Measurements from ENCODE around the gene OR6J1. TPM values are rescaled to one million over a fixed set of nuclear protein-coding genes. Genes with fewer than 3 reads are reported as not detected.
"Not testable (repeated sequence)": the region's sequence is repeated elsewhere in the genome, so short reads cannot be mapped to it uniquely, and the experiment has no call there.

The OR6J1 gene
- total RNA-seq, 4 donors from 2014 or later: not detected

GRCh38 chr14:22622255-22622654 is 21.9 kb downstream of the OR6J1 start:
- Histone ChIP-seq H3K27ac (no peak overlapping the region), H3K4me1 (no peaks in the 10 kb centered on the region), H3K4me3 (replicated peaks in 1 of 3) (no peak overlapping the region), H3K9me3 (no peaks in the 10 kb centered on the region), H3K36me3 (no peaks in the 10 kb centered on the region), H3K27me3 (no peaks in the 10 kb centered on the region)
- intact Hi-C loops (cut with DNase I): no loop called here
- WGBS, 2 donors: 87 to 91% methylated on average over 2 of the region's 2 CpGs
- TF ChIP-seq POLR2A (IDR thresholded peaks at IDR 0.05): no peak
- TF ChIP-seq CTCF (IDR thresholded peaks at IDR 0.05): no peak
- no peak for DNase-seq

- peaks cover 13 to 20% of the 10 kb centered on the region in 2 donors for H3K4me1 ChIP-seq
- 96 to 100% methylated on average over 2 of the region's 2 CpGs for WGBS, 2 donors
- H3K4me3 ChIP-seq (replicated peaks in 1 of 3); H3K9me3 ChIP-seq; DNase-seq; intact Hi-C loops (cut with DNase I); H3K27me3 ChIP-seq; H3K27ac ChIP-seq: not testable (repeated sequence)
- H3K36me3 ChIP-seq: peaks cover 7 to 10% of the 10 kb centered on the region in 2 donors
Measured at GRCh38 chr14:22615765-22616164, 28.4 kb downstream of the OR6J1 start.

- peak in 1 of 2 donors; percentile 68 for TF ChIP-seq POLR2A (IDR thresholded peaks at IDR 0.05)
- peak in 1 of 6 experiments; percentile 43 for TF ChIP-seq CTCF (IDR thresholded peaks at IDR 0.05)
- intact Hi-C loops (cut with DNase I): no loop called here
- Histone ChIP-seq H3K4me3 (replicated peaks in 1 of 3) (no peak overlapping the region), H3K36me3 (peaks cover 22 to 25% of the 10 kb centered on the region in 2 donors), H3K9me3 (no peaks in the 10 kb centered on the region), H3K4me1 (peaks cover 13 to 20% of the 10 kb centered on the region in 2 donors), H3K27me3 (no peaks in the 10 kb centered on the region), H3K27ac (peak overlapping the region; percentile 88 to 99 (median 92))
- 12 to 15% methylated on average over 6 of the region's 6 CpGs for WGBS, 2 donors
- DNase-seq: peak; percentile 84 to 89
Measured at GRCh38 chr14:22614240-22614799, 29.8 kb downstream of the OR6J1 start.

- 24 to 31% methylated on average over 3 of the region's 3 CpGs for WGBS, 2 donors
- TF ChIP-seq POLR2A (IDR thresholded peaks at IDR 0.05) (no peak), CTCF (IDR thresholded peaks at IDR 0.05) (no peak)
- H3K4me1 ChIP-seq: peaks cover 13 to 20% of the 10 kb centered on the region in 2 donors
- no peak overlapping the region for H3K4me3 ChIP-seq (replicated peaks in 1 of 3)
- H3K27me3 ChIP-seq: no peaks in the 10 kb centered on the region
- peaks cover 27% of the 10 kb centered on the region in 2 donors for H3K36me3 ChIP-seq
- intact Hi-C loops (cut with DNase I): no loop called here
- H3K9me3 ChIP-seq: no peaks in the 10 kb centered on the region
- DNase-seq: peak in 1 of 2 donors; percentile 20
- peak overlapping the region; percentile 88 to 99 (median 90) for H3K27ac ChIP-seq
Measured at GRCh38 chr14:22613736-22614239, 30.4 kb downstream of the OR6J1 start.

DNA sequence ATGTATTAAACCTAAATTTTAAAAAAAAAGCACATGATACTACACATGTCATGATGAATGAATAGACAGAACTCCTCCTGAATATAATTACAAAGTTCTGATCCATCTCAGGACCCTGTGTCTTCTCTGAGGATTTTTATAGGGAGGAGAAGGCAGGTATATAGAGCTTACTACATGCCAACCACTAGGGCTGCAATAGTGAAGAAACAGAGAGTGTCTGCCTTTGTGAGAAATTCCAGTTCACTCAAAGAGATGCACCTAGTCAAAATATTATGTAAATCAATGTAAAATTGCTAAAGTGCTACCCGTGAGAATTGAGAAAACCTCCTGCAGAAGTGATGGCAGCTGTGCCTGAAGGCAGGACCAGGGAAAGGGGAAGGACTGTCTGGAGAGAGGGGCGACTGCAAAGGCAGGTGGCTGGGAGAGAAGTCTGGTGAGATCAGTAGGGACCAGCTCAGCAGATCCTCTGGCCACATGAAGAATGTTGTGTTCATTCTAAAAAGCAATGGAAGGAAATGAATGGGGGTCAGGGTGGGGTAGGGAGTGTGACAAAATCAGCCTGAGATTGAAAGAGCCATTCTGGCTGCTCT is 31.0 kb downstream of the OR6J1 start:
- intact Hi-C loops (cut with DNase I): no loop called here
- TF ChIP-seq CTCF (IDR thresholded peaks at IDR 0.05) (peak in 2 of 6 experiments; percentile 15 to 23), POLR2A (IDR thresholded peaks at IDR 0.05) (no peak)
- H3K27me3 ChIP-seq: no peaks in the 10 kb centered on the region
- no peak for DNase-seq
- 66 to 79% methylated on average over 2 of the region's 2 CpGs for WGBS, 2 donors
- H3K4me1 ChIP-seq: peaks cover 13 to 20% of the 10 kb centered on the region in 2 donors
- H3K9me3 ChIP-seq: no peaks in the 10 kb centered on the region
- H3K36me3 ChIP-seq: peaks cover 27 to 31% of the 10 kb centered on the region in 2 donors
- H3K4me3 ChIP-seq (replicated peaks in 1 of 3): no peak overlapping the region
- peak overlapping the region; percentile 88 to 99 (median 90) for H3K27ac ChIP-seq

Data from thyroid gland (tissue), 4 donors.